Activated CD4-positive, alpha-beta T cell treated with anti-CD3 and anti-CD28 coated beads for 24 hours (primary cell): Measurements from ENCODE around the gene MRPL57.
"Not testable (repeated sequence)": the region's sequence is repeated elsewhere in the genome, so short reads cannot be mapped to it uniquely, and the experiment has no call there.

ENCODE experiments used
- DNase-seq, 2 donors: peaks; one replicate each; pipeline ENCODE4 v3.0.0-alpha.2; 2020; ENCODE audit warnings: low read depth in 2 of 2

The MRPL57 gene

DNA sequence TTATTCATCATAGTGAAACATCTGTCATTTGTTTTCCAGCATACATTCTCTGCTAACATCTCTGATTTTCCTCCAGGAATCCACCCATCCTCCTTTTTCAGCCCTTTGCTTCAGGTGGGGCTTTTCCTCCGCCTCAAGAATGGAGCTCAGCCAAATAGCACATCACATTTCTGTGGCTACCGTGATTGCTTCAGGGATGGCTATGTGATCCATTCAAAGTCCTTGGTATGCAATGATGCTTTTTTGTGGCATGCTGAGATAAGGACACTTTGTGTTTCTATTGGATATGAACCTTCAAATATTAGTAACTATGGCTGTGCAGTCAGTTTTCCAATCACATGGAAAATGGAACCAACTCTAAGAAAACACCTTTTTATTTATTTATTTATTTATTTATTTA lies 18.3 kb downstream of the MRPL57 start:
- not testable (repeated sequence) for DNase-seq

- not testable (repeated sequence) for DNase-seq
These were observed 21.3 kb downstream of the MRPL57 start for GRCh38 chr13:21197606-21198225.

DNA sequence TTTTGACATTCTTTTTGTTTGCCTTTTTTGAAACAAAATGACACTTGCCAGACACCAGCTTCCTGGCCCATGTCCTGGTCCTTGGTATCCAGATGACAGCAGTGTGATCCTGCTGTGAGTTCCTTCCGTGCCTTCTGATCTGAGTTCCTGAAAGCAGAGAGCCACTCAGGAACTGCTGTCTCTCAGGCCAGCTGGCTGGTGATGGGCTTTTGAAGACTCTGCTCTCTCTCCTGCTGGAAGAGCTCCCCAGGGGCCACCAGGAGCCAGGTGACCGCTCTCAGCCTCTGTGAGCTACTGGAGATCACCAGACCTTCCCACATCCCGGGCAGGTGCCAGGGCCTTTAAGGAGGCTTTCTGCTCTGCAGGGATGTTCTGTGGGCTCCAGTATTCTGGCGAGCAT lies 21.9 kb downstream of the MRPL57 start:
- DNase-seq: not testable (repeated sequence)

- DNase-seq: not testable (repeated sequence)
These were observed 25.2 kb downstream of the MRPL57 start for GRCh38 chr13:21201456-21202190.

DNA sequence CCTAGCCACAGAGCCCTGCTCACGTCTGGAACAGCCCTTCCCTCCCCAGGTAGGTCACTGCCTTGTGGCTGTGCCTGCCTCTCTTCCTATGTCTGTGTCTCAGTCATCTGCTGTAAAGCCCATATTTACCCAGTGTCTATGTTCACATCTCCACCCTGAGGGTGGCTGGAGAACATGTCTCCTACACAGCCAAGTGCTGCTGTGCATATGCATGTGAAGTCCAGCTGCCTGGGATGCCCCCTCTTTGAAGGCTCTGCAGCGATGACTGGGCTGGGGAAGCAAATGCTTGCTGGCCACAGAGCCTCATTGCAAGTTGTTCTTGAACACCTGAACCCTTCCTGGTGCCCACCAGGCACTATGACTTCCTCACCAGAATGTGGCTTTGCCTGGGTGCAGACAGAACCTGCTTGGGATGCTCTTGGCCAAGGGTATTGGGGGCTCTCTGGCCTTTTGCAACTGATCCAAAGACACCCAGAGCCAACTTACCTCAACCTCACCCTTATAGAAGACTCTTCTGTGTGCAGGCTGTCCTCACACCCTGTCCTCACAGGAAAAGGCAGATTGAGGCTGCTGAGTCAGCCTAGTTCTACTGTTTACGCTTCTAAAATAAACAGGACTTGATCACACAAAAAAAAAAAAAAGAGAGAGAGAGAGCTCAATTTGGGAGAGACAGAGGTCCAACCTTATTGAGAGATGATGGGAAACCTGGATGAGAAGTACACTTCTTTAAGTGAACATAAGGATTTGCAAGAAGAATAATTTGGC lies 26.5 kb downstream of the MRPL57 start:
- no peak for DNase-seq

DNA sequence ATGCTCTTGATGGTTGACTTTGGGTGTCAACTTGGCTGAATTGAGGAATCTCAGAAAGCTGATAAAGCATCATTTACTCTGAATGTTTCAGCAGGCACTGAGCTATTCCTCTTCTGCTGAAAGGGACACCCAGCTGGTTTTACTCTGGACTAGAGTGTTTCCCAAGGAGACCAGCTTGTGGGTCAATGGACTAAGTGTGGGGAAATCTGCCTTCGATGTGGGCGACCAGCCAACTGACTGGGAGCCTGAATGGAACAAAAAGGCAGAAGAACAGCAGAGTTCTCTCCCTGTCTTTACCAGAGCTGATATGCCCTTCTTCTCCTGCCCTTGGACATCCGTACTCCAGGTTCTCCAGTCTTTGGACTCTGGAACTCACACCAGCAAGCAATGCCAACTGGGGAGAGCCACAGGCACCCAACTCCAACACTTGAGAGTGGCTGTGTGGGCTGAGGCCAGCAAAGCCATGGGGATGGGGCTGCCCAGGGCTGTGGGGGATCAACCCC lies 32.2 kb downstream of the MRPL57 start:
- no peak for DNase-seq

DNA sequence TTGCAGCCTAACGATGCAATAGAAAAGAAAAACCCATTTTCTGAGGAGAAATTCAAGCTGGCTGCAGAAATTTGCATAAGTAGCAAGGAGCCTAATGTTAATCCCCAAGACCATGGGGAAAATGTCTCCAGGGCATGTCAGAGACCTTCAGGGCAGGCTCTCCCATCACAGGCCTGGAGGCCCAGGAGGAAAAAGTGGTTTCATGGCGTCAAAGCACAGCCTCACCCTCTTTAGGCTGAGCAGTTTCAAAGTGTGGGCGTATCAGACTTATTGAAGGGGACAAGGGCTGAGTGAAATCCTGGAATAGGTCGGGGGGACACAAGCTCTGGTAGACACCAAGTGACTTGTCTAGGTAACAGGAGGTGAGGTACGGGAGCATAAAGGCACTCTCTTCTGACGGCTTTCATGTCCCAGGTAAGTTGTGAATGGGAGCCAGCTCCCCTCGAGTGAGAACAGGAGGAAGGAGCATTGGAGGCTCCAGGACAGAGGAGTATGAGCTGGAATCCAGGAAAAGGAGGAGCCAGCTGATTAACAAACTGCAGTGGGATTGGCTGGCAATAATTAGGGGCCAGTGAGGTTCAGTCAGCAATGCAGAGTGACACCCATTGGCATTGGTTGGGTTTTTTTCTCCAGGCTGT lies 35.8 kb downstream of the MRPL57 start:
- DNase-seq: no peak

GRCh38 chr13:21215419-21215818 lies 39.0 kb downstream of the MRPL57 start:
- not testable (repeated sequence) for DNase-seq

DNA sequence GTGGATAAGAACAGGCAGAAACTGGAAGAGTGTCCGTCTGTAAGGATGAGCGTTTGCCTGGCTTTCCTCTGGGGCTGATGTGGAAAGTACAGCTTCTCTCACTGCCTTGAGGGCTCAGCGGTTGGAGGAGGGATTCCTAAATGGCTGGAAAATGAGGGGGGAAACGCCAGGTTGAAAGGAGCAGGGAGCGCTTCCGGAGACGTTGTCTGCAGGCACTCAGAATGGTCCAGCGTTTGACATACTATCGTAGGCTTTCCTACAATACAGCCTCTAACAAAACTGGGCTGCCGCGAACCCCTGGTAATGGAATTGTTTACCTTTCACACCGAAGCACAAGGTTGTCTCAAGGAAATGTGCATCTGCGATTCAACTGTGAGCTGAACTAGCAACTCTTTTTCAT lies 39.9 kb downstream of the MRPL57 start:
- DNase-seq: no peak

GRCh38 chr13:21218351-21219035 lies 42.0 kb downstream of the MRPL57 start:
- DNase-seq: no peak

GRCh38 chr13:21219036-21219381 lies 42.6 kb downstream of the MRPL57 start:
- DNase-seq: no peak

DNA sequence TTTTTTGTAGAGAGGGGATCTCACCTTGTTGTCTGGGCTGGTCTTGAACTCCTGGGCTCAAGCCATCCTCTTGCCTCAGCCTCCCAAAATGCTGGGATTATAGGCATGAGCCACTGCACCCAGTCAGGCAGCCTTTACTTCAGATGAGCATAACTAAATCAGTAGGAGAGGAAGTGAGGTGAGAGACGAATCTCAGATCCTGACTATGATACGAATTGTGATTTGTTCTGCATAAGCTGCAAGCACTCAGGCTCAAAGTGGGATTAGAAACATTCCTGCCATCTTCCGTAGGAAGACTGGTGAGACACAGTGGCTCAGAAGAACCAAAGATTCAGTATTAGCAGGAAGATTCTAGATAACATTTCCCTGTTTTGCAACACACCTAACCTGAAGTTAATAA lies 43.3 kb downstream of the MRPL57 start:
- not testable (repeated sequence) for DNase-seq

DNA sequence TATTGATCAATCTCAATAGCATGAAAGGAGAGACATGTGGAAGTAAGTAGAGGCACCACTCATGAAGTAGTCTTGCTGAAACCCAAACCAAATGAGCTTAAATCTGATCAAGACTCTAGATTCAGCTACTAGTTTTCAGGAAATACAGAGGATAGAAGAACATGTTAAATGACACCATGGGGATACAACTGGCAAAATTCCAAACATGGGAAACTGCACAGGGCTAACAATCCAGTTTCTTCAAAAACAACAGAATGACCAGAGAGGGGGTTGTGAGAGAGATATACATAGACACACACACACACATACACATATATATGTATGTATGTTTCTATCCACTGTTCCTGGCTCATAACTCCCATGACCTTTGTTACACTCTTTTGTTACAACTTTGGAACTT lies 44.8 kb downstream of the MRPL57 start:
- no peak for DNase-seq

GRCh38 chr13:21225082-21225481 lies 48.6 kb downstream of the MRPL57 start:
- no peak for DNase-seq

DNA sequence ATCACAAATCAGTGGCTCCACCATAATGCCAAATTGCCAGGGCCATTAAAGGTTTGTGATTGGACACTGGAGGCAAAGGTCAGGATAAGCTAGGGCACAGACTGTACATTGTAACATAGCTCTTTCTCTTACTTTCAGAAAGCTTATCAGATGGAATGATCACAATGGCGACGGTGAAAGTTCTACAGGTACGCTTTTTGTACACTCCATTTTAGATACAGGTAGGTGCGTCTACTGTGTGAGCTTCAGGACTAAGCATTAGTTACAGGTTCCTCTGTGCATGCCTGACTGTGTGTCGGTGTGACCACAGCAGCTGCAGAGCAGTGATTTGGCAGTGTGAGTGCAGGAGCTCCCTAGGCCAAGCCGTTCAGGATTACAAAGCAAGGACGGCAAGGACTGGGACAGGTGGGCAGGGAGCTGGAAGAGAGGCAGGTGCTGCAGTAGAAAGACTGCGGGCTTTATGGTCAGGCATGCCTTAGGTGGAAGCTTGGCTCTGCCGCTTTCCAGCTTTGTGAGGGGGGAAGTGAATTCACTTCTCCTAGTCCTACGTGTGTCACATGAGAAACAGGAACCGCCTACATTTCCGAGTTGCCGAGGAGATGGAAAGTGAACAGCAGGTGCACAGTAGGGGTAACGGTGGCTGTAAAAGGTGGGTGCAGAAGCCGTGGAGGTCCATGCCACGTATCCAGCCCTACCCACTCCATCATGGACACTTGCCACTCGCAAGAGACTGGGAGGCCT lies 49.6 kb downstream of the MRPL57 start:
- DNase-seq: no peak

DNA sequence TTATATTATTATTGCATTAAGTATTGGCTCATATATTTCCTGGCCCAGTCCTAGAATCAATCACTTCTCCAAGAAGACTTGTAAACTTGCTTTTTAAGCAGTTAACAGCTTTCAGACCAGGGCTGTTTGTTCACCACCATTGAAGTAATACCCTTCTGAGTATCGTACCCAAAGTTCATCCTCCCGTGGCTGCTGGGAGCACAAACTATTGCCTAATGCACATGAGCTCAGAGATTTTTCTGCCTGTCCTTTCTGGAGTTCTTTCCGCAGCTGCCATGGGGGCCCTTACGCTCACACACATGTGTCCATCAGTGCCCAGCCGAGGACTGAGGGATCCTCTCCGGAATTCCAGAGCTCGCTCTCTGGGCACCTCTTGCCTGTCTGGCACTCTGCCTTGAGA lies 51.5 kb downstream of the MRPL57 start:
- no peak for DNase-seq
